ENCODE results near the gene ARMC2. TPM values are rescaled to one million over a fixed set of nuclear protein-coding genes. Genes with fewer than 3 reads are reported as not detected.

The ARMC2 gene, protein sequence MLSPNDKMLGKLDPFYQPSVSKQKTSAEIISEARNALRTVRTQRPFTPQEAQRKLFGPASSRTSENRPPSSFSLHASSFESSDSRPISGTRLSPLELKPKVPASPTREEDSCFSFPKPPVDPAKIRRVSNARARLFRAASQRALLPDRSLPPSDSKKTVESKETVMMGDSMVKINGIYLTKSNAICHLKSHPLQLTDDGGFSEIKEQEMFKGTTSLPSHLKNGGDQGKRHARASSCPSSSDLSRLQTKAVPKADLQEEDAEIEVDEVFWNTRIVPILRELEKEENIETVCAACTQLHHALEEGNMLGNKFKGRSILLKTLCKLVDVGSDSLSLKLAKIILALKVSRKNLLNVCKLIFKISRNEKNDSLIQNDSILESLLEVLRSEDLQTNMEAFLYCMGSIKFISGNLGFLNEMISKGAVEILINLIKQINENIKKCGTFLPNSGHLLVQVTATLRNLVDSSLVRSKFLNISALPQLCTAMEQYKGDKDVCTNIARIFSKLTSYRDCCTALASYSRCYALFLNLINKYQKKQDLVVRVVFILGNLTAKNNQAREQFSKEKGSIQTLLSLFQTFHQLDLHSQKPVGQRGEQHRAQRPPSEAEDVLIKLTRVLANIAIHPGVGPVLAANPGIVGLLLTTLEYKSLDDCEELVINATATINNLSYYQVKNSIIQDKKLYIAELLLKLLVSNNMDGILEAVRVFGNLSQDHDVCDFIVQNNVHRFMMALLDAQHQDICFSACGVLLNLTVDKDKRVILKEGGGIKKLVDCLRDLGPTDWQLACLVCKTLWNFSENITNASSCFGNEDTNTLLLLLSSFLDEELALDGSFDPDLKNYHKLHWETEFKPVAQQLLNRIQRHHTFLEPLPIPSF
- 0.96 and 2.9 TPM in 2 replicates for total RNA-seq

GRCh38 chr6:108848116-108848868 lies at the start of gene ARMC2:
TSS of gene ARMC2 (plus strand) at chr6:108848422. CDS start at chr6:108854268, 5,846 bp downstream.

Small RNAs within 50 kb of the gene (small RNA-seq; reads per million reads assigned to genes)
- gene AL445189.2 (not detected), gene Z95118.1 (not detected)

Other genes with a start within 250 kb of the ARMC2 start
- gene SESN1, start 246.4 kb downstream of the ARMC2 start, total RNA-seq, result 29.7 and 38.5 TPM in 2 replicates
- gene CEP57L1, start 247.1 kb downstream of the ARMC2 start, total RNA-seq, result 19.3 and 22.8 TPM in 2 replicates